ENCODE results near the gene SPX.

Gene SPX

GRCh38 chr12:21538061-21538653, 12.1 kb downstream of the SPX start:
- no peak overlapping the region for H3K4me3 ChIP-seq (ENCODE audit: low read depth, low read length)

DNA sequence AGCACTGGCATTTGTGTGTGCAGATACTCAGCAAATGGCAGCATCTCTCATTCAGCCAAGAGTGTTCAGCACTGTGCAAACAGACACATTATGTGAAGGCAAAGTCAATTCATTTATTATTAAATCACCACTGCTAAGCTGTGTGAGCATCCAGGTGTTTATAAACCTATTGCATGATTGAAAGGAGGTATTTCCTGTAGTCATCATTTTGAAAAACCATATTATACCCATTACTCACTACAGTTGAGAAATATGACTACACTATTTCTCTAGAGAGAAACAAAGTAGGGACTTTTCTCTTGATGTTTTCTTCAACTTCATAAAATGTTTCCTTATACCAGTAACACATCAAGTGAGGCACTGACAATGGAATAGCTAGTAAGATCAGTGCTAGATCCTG, 13.7 kb downstream of the SPX start:
- H3K4me3 ChIP-seq (ENCODE audit: low read depth, low read length) = no peak overlapping the region

DNA sequence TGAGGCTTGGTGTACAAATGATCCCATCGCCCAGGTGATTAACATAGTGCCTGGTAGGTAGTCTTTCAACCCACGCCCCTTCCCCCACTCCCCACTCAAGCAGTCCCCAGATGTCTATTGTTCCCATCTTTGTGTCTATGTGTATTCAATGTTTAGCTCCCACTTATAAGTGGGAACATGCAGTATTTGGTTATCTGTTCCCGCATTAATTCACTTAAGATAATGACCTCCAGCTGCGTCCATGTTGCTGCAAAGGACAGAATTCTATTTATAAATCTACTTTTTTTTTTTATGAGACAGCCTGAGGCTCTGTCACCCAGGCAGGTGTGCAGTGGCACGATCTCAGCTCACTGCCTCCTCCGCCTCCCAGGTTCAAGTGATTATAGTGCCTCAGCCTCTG, 15.7 kb downstream of the SPX start:
- H3K4me3 ChIP-seq (ENCODE audit: low read depth, low read length) = no peak overlapping the region

DNA sequence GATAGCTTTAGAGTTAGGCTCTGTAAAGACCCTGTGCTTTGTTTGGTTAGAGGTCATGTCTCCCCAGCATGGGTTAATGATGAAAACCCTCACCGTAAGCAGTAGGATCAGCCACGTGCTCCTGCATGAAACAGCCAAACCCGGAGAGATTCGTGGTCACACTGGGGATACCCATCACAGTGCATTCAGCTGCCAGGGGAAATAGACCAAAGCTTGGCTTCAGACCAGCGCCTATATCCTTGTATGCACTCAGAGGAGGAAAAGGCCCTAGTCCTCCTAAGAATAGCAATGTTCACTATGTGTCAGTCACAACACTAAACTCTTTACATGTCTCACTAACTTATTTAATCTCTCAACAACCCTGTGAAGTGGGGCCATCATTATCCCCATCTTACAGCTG, 16.3 kb downstream of the SPX start:
- H3K4me3 ChIP-seq (ENCODE audit: low read depth, low read length) = no peak overlapping the region

DNA sequence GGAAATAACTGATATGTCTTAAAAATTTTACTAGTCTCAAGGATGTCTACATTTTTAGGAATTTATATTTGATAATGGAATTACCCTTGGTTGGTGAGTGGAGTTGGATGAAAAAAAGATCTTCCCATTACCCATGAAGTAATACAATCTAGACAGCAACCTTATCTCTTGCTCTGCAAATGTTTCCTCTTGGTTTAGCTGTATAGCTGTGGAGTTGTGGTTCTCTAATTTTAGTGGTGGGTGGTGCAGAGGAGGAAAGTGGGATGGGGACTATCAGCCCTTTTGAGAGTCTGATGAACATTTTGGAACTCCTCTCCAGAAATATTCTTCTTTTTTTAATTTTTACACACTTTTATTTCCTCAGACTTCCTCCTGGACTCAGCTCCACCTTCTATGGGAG, 17.1 kb downstream of the SPX start:
- H3K4me3 ChIP-seq (ENCODE audit: low read depth, low read length) = no peak overlapping the region

- no peak overlapping the region for H3K4me3 ChIP-seq (ENCODE audit: low read depth, low read length)
These were observed 19.5 kb downstream of the SPX start for GRCh38 chr12:21545557-21545956.

DNA sequence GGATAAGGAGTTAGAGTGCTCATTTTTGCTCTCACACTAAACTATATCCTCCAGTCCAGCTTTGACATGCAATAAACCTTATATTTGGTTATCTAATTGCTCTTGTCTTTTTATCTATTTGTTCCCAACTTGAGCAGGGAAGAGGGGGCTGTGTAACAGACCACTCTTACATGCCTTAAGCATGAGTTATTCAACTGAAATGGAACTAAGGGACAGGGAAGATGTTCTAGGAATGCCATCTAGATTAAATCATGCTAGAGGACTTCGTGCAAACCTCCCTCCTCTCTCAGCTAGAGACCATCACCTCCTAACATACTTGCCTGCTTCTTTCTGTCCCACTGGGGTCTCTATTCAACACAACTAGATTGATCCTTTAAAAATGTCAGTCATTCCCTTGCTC, 20.6 kb downstream of the SPX start:
- no peak overlapping the region for H3K4me3 ChIP-seq (ENCODE audit: low read depth, low read length)

DNA sequence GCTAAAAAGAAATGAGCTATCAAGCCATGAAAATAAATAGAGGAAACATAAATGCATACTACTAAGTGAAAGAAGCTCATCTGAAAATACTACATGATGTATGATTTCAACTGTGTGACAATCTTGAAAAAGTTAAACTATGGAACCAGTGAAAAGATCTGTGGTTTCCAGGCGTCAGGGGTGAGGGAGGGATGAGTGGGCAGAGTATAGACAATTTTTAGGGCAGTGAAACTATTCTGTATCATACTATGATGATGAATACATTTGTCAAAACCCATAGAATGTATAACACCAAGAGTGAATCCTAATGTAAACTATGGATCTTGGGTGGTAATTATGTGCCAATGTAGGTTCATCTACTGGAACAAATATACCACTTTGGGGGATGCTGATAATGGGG, 21.3 kb downstream of the SPX start:
- no peak overlapping the region for H3K4me3 ChIP-seq (ENCODE audit: low read depth, low read length)

DNA sequence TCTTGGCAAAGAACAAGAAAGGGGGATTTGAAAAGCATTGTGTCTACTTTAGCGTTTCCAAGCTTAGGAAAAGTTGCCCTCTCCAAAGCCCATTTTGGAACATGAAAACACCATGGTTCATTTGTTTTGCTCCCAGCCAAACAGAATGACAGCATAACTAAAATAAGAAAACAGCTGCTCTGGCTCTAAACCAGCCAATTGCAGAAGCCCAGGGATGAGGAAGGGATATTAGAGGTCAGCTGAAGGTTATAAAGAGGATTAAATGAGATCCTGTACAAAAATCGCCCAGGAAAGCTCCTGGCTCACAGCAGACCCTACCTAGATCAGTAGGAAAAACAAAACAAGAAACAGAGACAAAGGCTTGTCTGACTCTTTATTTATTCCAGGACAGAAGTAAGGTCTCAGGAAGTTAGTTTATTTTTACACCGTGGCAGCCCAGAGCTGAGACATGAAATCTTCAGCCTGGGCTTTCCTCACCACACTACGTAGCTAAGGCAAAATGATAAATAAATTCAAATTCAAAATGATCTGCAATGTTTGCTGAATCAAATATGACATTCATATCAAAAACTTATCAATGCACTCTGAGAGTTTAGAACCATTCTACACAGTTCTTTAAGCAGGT, 25.9 kb downstream of the SPX start:
- no peak overlapping the region for H3K4me3 ChIP-seq (ENCODE audit: low read depth, low read length)

DNA sequence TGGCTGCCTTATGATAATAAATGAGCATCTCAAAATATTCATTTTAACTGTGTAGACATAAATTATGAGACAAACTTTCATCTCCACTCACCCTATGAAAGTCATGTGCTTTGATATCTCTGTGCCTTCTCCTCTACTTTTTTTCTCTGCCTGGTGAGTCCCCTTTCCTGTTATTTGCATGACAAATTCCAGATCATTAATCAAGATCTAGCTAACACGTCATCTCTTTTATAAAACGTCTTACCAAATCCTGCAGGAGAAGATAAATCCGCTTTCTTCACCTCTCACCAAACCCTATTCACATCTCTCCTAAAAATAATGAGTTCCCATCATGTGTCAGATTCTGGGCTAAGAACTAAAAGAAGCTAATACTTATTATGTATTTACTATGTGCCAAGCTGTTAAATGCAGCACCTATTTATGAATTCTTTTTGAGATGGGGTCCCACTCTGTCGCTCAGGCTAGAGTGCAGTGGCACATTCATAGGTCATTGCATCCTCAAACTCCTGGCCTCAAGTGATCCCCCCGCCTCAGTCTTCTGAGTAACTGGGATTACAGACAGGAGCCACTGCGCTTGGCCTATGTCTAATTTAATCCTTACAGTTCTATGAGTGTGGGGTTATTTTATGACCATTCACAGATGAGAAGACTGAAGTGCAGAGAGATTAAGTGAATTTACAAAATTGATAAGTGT, 26.7 kb downstream of the SPX start:
- H3K4me3 ChIP-seq (ENCODE audit: low read depth, low read length) = no peak overlapping the region

GRCh38 chr12:21553329-21553675, 27.2 kb downstream of the SPX start:
- no peak overlapping the region for H3K4me3 ChIP-seq (ENCODE audit: low read depth, low read length)

- H3K4me3 ChIP-seq (ENCODE audit: low read depth, low read length) = no peak overlapping the region
These were observed 32.1 kb downstream of the SPX start for GRCh38 chr12:21558100-21558679.

DNA sequence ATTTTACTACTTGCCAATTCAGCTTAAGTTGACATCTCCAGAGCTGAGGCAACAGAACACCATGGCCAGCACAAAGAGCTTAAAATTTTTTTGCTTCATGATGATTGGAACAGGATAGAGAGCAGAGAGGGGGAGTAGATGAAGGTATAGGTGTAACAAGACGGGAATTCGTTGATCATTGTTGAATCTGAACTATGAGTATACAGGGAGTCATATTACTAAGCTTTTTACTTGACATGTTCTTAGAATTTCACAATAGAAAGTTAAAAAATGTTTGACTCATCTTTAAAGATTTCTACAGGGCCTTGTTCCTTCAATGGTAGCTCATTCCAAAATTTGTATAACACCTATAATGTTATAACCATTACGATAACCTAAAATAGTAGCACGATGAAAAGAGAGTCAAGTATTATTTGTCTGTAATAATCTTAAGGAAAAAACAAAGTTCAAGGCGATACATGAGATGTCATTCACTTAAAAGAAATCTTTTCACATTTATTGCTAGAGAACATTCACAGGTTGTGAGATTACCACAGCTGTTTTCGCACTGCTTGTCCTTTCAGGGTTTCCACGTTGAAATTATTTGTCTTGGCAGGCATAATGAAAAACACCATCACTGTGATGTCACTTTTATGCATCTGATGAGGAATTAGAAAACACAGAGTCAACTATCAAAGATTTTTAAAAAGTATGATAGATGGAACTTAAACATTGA, 33.9 kb downstream of the SPX start:
- no peak overlapping the region for H3K4me3 ChIP-seq (ENCODE audit: low read depth, low read length)

GRCh38 chr12:21561158-21561557, 35.1 kb downstream of the SPX start:
- H3K4me3 ChIP-seq (ENCODE audit: low read depth, low read length) = no peak overlapping the region

- H3K4me3 ChIP-seq (ENCODE audit: low read depth, low read length) = no peak overlapping the region
These were observed 36.8 kb downstream of the SPX start for GRCh38 chr12:21562859-21563258.

DNA sequence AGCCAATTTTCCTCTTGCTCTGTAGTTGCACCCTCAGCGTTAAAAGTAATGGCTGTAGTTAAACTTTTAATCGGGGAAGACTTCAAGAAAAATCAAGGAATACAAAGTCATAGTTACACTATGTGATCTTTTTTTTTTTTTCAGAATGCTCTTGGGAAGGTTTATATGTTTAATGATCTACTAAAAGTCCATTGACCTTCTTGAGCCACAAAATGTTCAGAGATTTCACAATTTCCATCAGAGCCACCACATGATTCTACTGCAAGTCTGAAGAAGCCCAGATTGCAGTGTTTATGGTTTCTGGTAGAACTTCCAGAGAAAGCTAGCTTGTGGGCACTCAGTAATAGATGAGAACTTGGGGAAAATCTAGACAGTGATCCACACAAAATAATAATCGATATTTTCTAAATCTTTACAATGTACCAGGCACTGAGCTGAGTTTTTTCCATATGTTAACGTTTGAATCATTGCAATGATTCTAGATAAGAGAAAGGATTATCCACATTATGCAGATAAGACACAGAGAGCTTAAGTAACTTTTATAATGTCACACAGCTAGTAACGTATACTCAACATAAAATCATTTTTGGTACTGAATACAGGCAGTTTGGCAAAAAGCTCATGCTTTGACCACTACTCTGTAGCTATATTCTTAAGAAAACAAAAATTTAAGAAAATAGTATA, 40.3 kb downstream of the SPX start:
- no peak overlapping the region for H3K4me3 ChIP-seq (ENCODE audit: low read depth, low read length)

- H3K4me3 ChIP-seq (ENCODE audit: low read depth, low read length) = no peak overlapping the region
These were observed 40.9 kb downstream of the SPX start for GRCh38 chr12:21566907-21567394.

DNA sequence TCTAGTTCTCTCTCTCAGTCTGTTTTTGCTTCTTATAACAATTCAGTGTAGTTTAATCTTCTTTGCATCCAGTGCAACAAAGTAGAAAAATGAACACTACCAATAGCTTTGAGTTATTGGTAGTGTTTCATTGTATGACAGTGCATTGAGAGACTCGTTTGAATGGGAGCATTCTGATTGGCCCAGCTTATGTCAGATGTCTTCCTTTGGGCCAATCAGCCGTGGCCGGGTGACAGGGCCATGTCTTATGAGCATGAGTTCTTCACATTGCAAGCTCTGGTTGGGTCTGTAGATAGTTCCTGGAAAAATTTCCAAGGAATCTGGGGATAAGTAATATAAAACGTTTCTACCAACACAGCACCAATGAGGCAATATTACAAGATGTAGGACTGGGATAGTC, 42.0 kb downstream of the SPX start:
- no peak overlapping the region for H3K4me3 ChIP-seq (ENCODE audit: low read depth, low read length)

DNA sequence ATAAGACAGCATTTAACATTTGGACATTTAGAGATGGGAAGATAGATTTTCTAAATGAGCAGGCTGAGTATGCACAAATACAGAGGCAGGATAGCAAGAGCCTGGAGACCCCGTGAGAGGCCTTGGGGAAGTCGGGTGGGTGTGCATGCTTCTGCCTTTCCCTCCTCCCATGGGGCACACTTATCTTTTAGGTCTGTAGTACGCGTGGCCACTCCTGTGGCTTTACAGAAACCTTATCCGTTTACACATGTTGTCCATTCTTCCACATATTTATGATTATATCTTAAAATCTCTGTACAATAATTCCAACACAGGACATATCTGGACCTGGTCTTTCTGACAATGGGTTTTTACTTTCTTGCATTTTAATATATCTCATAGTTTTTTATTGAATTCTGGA, 45.0 kb downstream of the SPX start:
- no peak overlapping the region for H3K4me3 ChIP-seq (ENCODE audit: low read depth, low read length)

- H3K4me3 ChIP-seq (ENCODE audit: low read depth, low read length) = no peak overlapping the region
These were observed 47.8 kb downstream of the SPX start for GRCh38 chr12:21573733-21574358.

GRCh38 chr12:21576431-21576830, 50.3 kb downstream of the SPX start:
- H3K4me3 ChIP-seq (ENCODE audit: low read depth, low read length) = no peak overlapping the region

Measured in iPS-11a (cell line).